Measurements from ENCODE around the gene NOL4. TPM values are rescaled to one million over a fixed set of nuclear protein-coding genes. Genes with fewer than 3 reads are reported as not detected.
"Not testable (repeated sequence)": the region's sequence is repeated elsewhere in the genome, so short reads cannot be mapped to it uniquely, and the experiment has no call there.

NOL4 gene, protein sequence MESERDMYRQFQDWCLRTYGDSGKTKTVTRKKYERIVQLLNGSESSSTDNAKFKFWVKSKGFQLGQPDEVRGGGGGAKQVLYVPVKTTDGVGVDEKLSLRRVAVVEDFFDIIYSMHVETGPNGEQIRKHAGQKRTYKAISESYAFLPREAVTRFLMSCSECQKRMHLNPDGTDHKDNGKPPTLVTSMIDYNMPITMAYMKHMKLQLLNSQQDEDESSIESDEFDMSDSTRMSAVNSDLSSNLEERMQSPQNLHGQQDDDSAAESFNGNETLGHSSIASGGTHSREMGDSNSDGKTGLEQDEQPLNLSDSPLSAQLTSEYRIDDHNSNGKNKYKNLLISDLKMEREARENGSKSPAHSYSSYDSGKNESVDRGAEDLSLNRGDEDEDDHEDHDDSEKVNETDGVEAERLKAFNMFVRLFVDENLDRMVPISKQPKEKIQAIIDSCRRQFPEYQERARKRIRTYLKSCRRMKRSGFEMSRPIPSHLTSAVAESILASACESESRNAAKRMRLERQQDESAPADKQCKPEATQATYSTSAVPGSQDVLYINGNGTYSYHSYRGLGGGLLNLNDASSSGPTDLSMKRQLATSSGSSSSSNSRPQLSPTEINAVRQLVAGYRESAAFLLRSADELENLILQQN
- total RNA-seq (0.48 and 1.1 TPM in 2 replicates), polyA plus RNA-seq (1.5 TPM in 1 of 2 replicates, not detected in the other)

DNA sequence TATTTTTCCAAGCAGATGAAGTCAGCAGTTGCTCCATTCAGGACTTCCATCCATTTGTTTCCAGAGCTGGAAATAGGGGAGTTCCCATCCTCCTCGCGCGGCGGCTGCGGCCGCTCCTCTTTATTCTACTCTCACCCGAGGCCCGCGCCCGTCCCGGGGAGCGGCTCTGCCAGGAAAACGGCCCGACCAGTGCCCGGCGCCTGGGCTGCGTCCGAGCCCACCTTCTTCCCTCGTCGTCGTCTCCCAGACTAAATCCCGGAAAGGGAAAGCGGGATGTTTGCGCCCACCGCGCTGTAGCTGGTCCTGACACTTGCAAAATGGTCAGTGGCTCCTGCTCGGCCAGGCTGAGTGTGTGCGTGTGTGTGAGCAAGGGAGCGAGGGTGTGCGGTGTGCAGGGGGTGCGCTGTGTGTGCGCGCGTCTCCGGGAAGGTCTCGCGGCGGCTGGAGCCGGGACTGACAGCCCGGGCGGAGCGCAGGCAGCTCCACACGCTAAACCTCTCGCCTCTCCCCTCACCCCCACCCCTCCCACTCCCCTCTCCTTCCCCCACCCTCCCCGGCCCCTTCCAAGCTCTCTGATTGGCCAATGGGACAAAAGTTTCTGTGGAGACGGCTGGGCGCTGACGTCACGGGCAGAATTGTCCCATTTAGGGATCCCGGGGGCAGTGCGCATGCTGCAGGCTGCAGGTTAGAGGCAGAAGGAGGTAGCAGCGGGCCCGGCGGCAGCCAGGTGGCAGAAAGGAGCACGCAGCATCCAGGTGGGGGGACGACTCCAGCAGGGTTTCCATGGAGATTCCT is at the start of gene NOL4:
TSS of gene NOL4 (minus strand) at position 491 of the 795 bp plus-strand sequence. CDS start 1,660 bp downstream, outside the sequence.
- DNase-seq (ENCODE audit: low read depth in 1 of 2, low spot score in 1 of 2), result peak; percentile 9 to 95
- Histone ChIP-seq H3K27me3 (peaks cover 57% of the 10 kb centered on the region), H3K4me3 (peak within 1 kb of the TSS; percentile 62), H3K4me1 (ENCODE audit: low read depth) (peaks cover 4% of the 10 kb centered on the region), H3K36me3 (no peaks in the 10 kb centered on the region), H3K9me3 (ENCODE audit: low read depth) (no peaks in the 10 kb centered on the region), H3K27ac (no peak within 1 kb of the TSS)
- TF ChIP-seq, protein P1, sequence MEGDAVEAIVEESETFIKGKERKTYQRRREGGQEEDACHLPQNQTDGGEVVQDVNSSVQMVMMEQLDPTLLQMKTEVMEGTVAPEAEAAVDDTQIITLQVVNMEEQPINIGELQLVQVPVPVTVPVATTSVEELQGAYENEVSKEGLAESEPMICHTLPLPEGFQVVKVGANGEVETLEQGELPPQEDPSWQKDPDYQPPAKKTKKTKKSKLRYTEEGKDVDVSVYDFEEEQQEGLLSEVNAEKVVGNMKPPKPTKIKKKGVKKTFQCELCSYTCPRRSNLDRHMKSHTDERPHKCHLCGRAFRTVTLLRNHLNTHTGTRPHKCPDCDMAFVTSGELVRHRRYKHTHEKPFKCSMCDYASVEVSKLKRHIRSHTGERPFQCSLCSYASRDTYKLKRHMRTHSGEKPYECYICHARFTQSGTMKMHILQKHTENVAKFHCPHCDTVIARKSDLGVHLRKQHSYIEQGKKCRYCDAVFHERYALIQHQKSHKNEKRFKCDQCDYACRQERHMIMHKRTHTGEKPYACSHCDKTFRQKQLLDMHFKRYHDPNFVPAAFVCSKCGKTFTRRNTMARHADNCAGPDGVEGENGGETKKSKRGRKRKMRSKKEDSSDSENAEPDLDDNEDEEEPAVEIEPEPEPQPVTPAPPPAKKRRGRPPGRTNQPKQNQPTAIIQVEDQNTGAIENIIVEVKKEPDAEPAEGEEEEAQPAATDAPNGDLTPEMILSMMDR (IDR thresholded peaks at IDR 0.05; ENCODE audit: low read depth, low read length), result no peak

DNA sequence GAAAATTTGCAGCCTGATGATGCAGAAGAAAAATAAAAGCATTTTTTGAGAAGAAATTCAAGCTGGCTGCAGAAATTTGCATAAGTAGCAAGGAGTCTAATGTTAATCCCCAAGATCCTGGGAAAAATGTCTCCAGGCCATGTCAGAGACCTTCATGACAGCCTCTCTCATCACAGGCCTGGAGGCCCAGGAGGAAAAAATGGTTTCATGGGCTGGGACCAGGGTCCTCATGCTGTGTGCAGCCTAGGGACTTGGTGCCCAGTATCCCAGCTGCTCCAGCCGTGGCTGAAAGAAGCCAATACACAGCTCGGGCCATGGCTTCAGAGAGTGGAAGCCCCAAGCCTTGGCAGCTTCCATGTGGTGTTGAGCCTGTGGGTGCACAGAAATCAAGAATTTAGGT is 41.3 kb upstream of the NOL4 start:
- H3K27me3 ChIP-seq; H3K4me3 ChIP-seq; DNase-seq (ENCODE audit: low read depth in 1 of 2, low spot score in 1 of 2); H3K27ac ChIP-seq; H3K36me3 ChIP-seq; H3K9me3 ChIP-seq (ENCODE audit: low read depth); H3K4me1 ChIP-seq (ENCODE audit: low read depth): not testable (repeated sequence)

DNA sequence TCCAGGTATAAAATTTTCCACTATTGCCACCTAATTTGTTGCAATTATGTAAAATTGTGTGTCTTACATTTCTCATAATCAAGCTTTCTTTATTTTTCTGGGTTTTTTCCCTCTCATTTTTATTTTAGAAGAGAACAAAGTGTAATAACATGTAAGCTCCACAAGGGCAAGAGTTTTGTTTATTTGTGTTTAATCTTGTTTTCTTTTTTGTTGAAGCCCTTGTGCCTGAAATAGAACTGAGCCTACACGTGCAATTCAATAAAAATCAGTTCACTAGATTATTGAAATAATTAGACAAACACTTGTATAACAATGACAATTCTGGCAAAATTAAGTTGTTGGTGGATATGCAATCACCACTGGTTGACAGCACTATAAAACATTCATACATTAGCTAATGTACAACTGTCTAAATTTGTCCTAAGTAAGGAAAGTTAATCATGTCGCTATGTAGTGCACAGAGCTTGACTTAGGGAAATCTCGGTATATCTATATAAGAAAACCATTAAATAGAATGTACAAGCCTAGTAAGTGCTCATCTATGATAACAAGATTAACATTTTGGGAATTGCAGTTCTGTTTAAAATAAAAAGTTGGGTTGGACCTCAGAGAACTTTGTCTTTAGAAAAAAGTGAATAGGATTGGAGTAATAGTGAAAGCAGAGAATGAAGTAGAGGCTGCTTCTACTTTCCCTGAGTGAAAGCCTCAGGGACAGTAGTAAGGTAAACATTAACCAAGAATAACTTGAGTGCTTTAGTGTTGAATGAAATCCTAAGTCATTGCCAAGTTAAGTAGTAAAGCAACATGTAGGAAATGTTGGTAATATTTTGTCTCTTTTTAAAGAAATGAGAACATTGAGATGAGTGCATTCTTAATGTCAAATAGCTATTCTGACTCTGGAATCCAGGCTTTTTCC is 37.4 kb upstream of the NOL4 start:
- no peak for DNase-seq (ENCODE audit: low read depth in 1 of 2, low spot score in 1 of 2)
- H3K9me3 ChIP-seq (ENCODE audit: low read depth), result no peaks in the 10 kb centered on the region
- H3K27ac ChIP-seq, result no peak overlapping the region
- H3K27me3 ChIP-seq, result no peaks in the 10 kb centered on the region
- TF ChIP-seq, protein P1 (IDR thresholded peaks at IDR 0.05; ENCODE audit: low read depth, low read length), result no peak
- no peaks in the 10 kb centered on the region for H3K36me3 ChIP-seq
- H3K4me3 ChIP-seq, result no peak overlapping the region
- no peaks in the 10 kb centered on the region for H3K4me1 ChIP-seq (ENCODE audit: low read depth)

DNA sequence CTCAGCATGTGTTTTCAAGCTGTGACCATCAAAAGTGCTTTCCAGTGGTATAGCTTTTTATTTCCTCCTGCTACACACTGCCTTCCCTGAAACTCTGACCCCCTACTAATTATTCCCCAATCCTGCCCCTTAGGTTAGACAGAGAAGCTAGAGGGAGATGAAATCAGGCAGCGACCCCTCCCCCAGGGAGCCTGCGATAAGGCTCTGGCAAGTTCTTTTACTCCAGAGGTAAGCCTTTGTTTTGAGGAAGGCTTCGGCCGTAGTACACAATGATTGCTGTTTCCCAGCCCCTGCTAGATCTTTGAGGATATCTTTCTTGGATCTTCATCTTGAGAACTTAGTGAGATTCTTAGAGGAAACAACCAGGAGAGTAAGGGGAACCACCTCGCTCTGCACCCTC is 33.5 kb upstream of the NOL4 start:
- H3K36me3 ChIP-seq, result no peaks in the 10 kb centered on the region
- H3K4me1 ChIP-seq (ENCODE audit: low read depth), result no peaks in the 10 kb centered on the region
- TF ChIP-seq, protein P1 (IDR thresholded peaks at IDR 0.05; ENCODE audit: low read depth, low read length), result no peak
- DNase-seq (ENCODE audit: low read depth in 1 of 2, low spot score in 1 of 2), result no peak
- H3K27me3 ChIP-seq, result no peaks in the 10 kb centered on the region
- no peaks in the 10 kb centered on the region for H3K9me3 ChIP-seq (ENCODE audit: low read depth)
- H3K4me3 ChIP-seq, result no peak overlapping the region
- no peak overlapping the region for H3K27ac ChIP-seq

DNA sequence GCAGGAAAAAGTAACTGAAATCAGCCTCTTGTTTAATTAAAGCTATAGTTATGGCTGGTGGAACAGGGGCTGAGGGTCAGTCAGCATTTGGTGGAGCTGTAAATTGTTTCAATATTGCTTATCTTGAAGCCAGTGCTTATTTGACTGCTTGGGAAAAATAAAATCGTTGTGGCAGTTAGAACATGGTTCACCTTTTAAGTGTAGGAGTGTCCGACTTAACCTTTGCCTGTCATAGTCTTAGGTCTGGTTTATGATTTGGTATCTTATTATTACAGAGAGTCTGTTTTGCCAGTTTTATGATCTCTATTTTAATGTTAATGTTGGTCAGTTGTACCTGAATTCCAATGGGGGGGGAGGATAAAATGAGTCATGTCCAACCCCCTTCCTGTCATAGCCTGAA is 27.2 kb upstream of the NOL4 start:
- no peaks in the 10 kb centered on the region for H3K27me3 ChIP-seq
- no peak overlapping the region for H3K4me3 ChIP-seq
- H3K27ac ChIP-seq, result no peak overlapping the region
- H3K4me1 ChIP-seq (ENCODE audit: low read depth), result no peaks in the 10 kb centered on the region
- TF ChIP-seq, protein P1 (IDR thresholded peaks at IDR 0.05; ENCODE audit: low read depth, low read length), result no peak
- no peaks in the 10 kb centered on the region for H3K36me3 ChIP-seq
- no peaks in the 10 kb centered on the region for H3K9me3 ChIP-seq (ENCODE audit: low read depth)
- no peak for DNase-seq (ENCODE audit: low read depth in 1 of 2, low spot score in 1 of 2)

All from cardiac muscle cell (in vitro differentiated cells and primary cell).